Neutrophil (primary cell): ENCODE measurements around the gene DSC2.

Source experiments
- H3K27ac ChIP-seq: fragments of 200-600 bp; sonication (generic); 2 replicates; pipeline ENCODE4 v1.5.1; 2016; ENCODE audit warnings: mild to moderate bottlenecking, moderate library complexity
- H3K27me3 ChIP-seq: fragments of 200-600 bp; sonication (generic); 2 replicates; pipeline ENCODE4 v1.6.0; 2016; ENCODE audit warnings: mild to moderate bottlenecking
- H3K36me3 ChIP-seq: fragments of 200-600 bp; sonication (generic); 2 replicates; pipeline ENCODE4 v1.5.1; 2017
- H3K4me1 ChIP-seq, 2 experiments: fragments of 200-600 bp in 1 of 2; sonication (generic) in 1 of 2; 1 replicate in 1 of 2; 2 replicates in 1 of 2; pipeline versions ENCODE4 v1.5.1 to v1.6.1; 2013 to 2016; ENCODE audit warnings: low read depth in 1 of 2, low read length in 1 of 2, mild to moderate bottlenecking in 1 of 2, moderate library complexity in 1 of 2; ENCODE audit not compliant: control insufficient read depth in 1 of 2, insufficient read depth in 1 of 2
- H3K4me3 ChIP-seq, 2 experiments: fragments of 200-600 bp in 1 of 2; sonication (generic) in 1 of 2; 1 replicate in 1 of 2; 2 replicates in 1 of 2; pipeline ENCODE4 v1.5.1; 2013 to 2016; ENCODE audit warnings: low read depth in 1 of 2, low read length in 1 of 2, mild to moderate bottlenecking in 1 of 2, moderate library complexity in 1 of 2
- H3K9me3 ChIP-seq: fragments of 200-600 bp; sonication (generic); 2 replicates; pipeline ENCODE4 v1.5.1; 2016
- TF ChIP-seq, protein P1 (sequence below): fragments of 200-600 bp; sonication (generic); IDR thresholded peaks from 2 replicates; pipeline ENCODE4 v1.5.1; 2016; ENCODE audit warnings: antibody characterized with exemption

Gene DSC2

GRCh38 chr18:31116853-31117595 is 14.8 kb upstream of the DSC2 start:
- no peaks in the 10 kb centered on the region for H3K4me1 ChIP-seq
- no peaks in the 10 kb centered on the region for H3K9me3 ChIP-seq
- TF ChIP-seq, protein P1, sequence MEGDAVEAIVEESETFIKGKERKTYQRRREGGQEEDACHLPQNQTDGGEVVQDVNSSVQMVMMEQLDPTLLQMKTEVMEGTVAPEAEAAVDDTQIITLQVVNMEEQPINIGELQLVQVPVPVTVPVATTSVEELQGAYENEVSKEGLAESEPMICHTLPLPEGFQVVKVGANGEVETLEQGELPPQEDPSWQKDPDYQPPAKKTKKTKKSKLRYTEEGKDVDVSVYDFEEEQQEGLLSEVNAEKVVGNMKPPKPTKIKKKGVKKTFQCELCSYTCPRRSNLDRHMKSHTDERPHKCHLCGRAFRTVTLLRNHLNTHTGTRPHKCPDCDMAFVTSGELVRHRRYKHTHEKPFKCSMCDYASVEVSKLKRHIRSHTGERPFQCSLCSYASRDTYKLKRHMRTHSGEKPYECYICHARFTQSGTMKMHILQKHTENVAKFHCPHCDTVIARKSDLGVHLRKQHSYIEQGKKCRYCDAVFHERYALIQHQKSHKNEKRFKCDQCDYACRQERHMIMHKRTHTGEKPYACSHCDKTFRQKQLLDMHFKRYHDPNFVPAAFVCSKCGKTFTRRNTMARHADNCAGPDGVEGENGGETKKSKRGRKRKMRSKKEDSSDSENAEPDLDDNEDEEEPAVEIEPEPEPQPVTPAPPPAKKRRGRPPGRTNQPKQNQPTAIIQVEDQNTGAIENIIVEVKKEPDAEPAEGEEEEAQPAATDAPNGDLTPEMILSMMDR, result no peak
- no peaks in the 10 kb centered on the region for H3K36me3 ChIP-seq
- H3K27ac ChIP-seq, result no peak overlapping the region
- H3K4me3 ChIP-seq, result no peak overlapping the region
- H3K27me3 ChIP-seq, result no peaks in the 10 kb centered on the region

GRCh38 chr18:31112804-31113203 is 10.6 kb upstream of the DSC2 start:
- Histone ChIP-seq H3K4me3 (no peak overlapping the region), H3K36me3 (no peaks in the 10 kb centered on the region), H3K27me3 (peaks cover 16% of the 10 kb centered on the region), H3K27ac (no peak overlapping the region), H3K9me3 (no peaks in the 10 kb centered on the region), H3K4me1 (no peaks in the 10 kb centered on the region)
- TF ChIP-seq, protein P1, result no peak

DNA sequence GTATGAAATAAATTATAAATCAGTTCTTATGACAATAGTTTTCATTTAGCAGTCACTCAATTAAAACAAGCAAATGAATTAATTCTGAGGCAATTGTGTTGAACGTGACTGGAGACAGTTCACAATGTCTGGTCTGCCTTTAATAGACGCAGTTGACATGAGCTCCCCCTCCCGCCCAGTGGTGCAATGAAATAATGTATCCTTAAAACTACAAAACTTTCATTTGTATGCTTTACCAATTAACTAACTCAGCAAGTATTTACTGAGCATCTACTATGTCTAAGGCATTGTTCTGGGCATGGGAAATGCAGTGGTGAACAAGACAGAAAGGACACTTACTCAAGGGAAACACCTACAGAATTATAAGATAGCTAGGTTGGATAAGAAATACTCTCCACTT is 3.5 kb upstream of the DSC2 start:
- Histone ChIP-seq H3K36me3 (no peaks in the 10 kb centered on the region), H3K27ac (no peak overlapping the region), H3K9me3 (no peaks in the 10 kb centered on the region), H3K4me3 (no peak overlapping the region), H3K4me1 (peaks cover 10 to 12% of the 10 kb centered on the region in 2 experiments), H3K27me3 (peaks cover 74% of the 10 kb centered on the region)
- TF ChIP-seq, protein P1, result no peak

GRCh38 chr18:31104444-31104843 is 2.2 kb upstream of the DSC2 start:
- TF ChIP-seq, protein P1, result no peak
- Histone ChIP-seq H3K4me1 (peaks cover 21 to 25% of the 10 kb centered on the region in 2 experiments), H3K27ac (no peak overlapping the region), H3K36me3 (no peaks in the 10 kb centered on the region), H3K4me3 (no peak overlapping the region), H3K9me3 (no peaks in the 10 kb centered on the region), H3K27me3 (peaks cover 81% of the 10 kb centered on the region)

DNA sequence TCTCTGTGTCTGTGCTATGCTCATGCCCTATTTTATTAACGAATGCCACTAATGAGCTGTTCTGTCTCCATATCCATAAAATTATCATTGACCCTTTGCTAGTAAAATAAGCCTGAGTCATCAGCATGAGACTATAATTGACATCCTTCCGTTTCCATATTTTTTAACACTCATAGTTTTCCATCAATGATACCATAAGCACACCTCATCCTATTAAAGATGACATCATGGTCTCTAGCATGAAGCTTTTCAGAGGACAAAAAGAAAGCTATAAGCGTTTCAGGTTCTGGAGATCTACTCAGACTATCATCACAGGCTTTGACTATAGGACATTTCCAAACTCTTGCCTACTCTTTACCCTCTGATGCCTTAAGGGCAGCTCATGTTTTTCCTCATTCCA is 1.2 kb upstream of the DSC2 start:
- TF ChIP-seq, protein P1, result no peak

More for the DNA sequence above, 1.2 kb upstream of the DSC2 start:
- no peaks in the 10 kb centered on the region for H3K9me3 ChIP-seq
- H3K27ac ChIP-seq, result no peak overlapping the region
- H3K36me3 ChIP-seq, result no peaks in the 10 kb centered on the region
- peaks cover 21 to 34% of the 10 kb centered on the region in 2 experiments for H3K4me1 ChIP-seq
- H3K27me3 ChIP-seq, result peaks cover 76% of the 10 kb centered on the region
- H3K4me3 ChIP-seq, result no peak overlapping the region
